SK-N-SH (cell line): ENCODE measurements around the gene CRYBG3. TPM values are rescaled to one million over a fixed set of nuclear protein-coding genes. Genes with fewer than 3 reads are reported as not detected.

Experiments used
- CTCF ChIA-PET: fragments of 300-600, 350-600 bp; formaldehyde crosslinking; extraction: SDS; loops from one replicate; lab custom pipeline; 2021; lab: Yijun Ruan, JAX
- POLR2A ChIA-PET: fragments of 350-600 bp; sonication (Branson Sonifier 250); formaldehyde crosslinking; extraction: SDS; loops from one replicate; lab custom pipeline; 2020; ENCODE audit warnings: antibody characterized with exemption, inconsistent platforms; lab: Yijun Ruan, JAX
- DNase-seq: peaks from one replicate; pipeline ENCODE4 v3.0.0; 2012
- H2AFZ ChIP-seq: fragments of 200-600 bp; sonication (generic); 2 replicates; pipeline ENCODE4 v1.8.1; 2016; ENCODE audit warnings: antibody characterized with exemption, mild to moderate bottlenecking, low read depth
- H3F3A ChIP-seq: fragments of 200-600 bp; sonication (generic); replicated peaks from 2 replicates; pipeline ENCODE3; 2016; ENCODE audit warnings: antibody characterized with exemption, mild to moderate bottlenecking; ENCODE audit not compliant: insufficient read depth
- H3K27ac ChIP-seq, 2 experiments: fragments of 200-500 bp in 1 of 2; fragments of 200-600 bp in 1 of 2; sonication (Bioruptor generic) in 1 of 2; sonication (generic), shearing (Covaris generic) in 1 of 2; 2 replicates each; pipeline versions ENCODE4 v1.5.1 to v1.6.1; 2014 to 2016; ENCODE audit warnings: low read depth in 2 of 2, inconsistent platforms in 1 of 2, low read length in 1 of 2, mild to moderate bottlenecking in 1 of 2, mixed read lengths in 1 of 2
- H3K27me3 ChIP-seq: fragments of 200-600 bp; sonication (generic), shearing (Covaris generic); 2 replicates; pipeline ENCODE4 v1.6.1; 2016; ENCODE audit warnings: mixed run types; ENCODE audit not compliant: insufficient read depth
- H3K36me3 ChIP-seq, 2 experiments: fragments of 200-500 bp in 1 of 2; fragments of 200-600 bp in 1 of 2; sonication (Bioruptor generic) in 1 of 2; sonication (generic) in 1 of 2; replicated peaks in 1 of 2; 2 replicates each; pipeline versions ENCODE3 to v1.5.1; 2014 to 2016; ENCODE audit warnings: low read length in 1 of 2, mild to moderate bottlenecking in 1 of 2; ENCODE audit not compliant: insufficient read depth in 2 of 2, control insufficient read depth in 1 of 2
- H3K4me1 ChIP-seq, 2 experiments: fragments of 200-500 bp in 1 of 2; fragments of 200-600 bp in 1 of 2; sonication (Bioruptor generic) in 1 of 2; sonication (generic), shearing (Covaris generic) in 1 of 2; 2 replicates each; pipeline versions ENCODE4 v1.5.1 to v1.6.1; 2014 to 2016; ENCODE audit warnings: low read depth in 1 of 2, low read length in 1 of 2, mixed run types in 1 of 2; ENCODE audit not compliant: insufficient read depth in 2 of 2, control insufficient read depth in 1 of 2
- H3K4me2 ChIP-seq: fragments of 200-600 bp; sonication (generic), shearing (Covaris generic); 2 replicates; pipeline ENCODE4 v1.6.1; 2017; ENCODE audit warnings: mixed run types
- H3K4me3 ChIP-seq, 2 experiments: fragments of 200-500 bp in 1 of 2; fragments of 200-600 bp in 1 of 2; sonication (Bioruptor generic) in 1 of 2; sonication (generic), shearing (Covaris generic) in 1 of 2; 2 replicates each; pipeline versions ENCODE4 v1.5.1 to v1.8.1; 2014 to 2016; ENCODE audit warnings: low read depth in 2 of 2, inconsistent platforms in 1 of 2, low read length in 1 of 2, mild to moderate bottlenecking in 1 of 2, mixed read lengths in 1 of 2, moderate library complexity in 1 of 2
- H3K79me2 ChIP-seq: fragments of 200-600 bp; sonication (generic); 2 replicates; pipeline ENCODE4 v1.8.1; 2017; ENCODE audit warnings: mild to moderate bottlenecking; ENCODE audit not compliant: insufficient read depth
- H3K9ac ChIP-seq: fragments of 200-600 bp; sonication (generic); 2 replicates; pipeline ENCODE4 v1.6.1; 2017; ENCODE audit warnings: mixed run types
- H3K9me2 ChIP-seq: fragments of 200-600 bp; sonication (generic); 2 replicates; pipeline ENCODE4 v1.6.1; 2017; ENCODE audit warnings: mixed run types
- H3K9me3 ChIP-seq: fragments of 200-600 bp; sonication (generic); 2 replicates; pipeline ENCODE4 v1.6.1; 2017; ENCODE audit warnings: mixed run types, mild to moderate bottlenecking, moderate library complexity
- H4K20me1 ChIP-seq: fragments of 200-600 bp; sonication (generic); 2 replicates; pipeline ENCODE4 v1.6.1; 2017; ENCODE audit warnings: mild to moderate bottlenecking, mixed run types; ENCODE audit not compliant: insufficient read depth
- ELF1 ChIP-seq: IDR thresholded peaks from 2 replicates; pipeline ENCODE4 v1.4.0; 2012
- FOSL2 ChIP-seq: IDR thresholded peaks from 2 replicates; pipeline ENCODE4 v1.4.0; 2012; ENCODE audit warnings: low read depth, mild to moderate bottlenecking, moderate library complexity, borderline replicate concordance
- FOXJ3 ChIP-seq: sonication (generic); formaldehyde crosslinking; IDR thresholded peaks from 2 replicates; pipeline ENCODE4 v1.5.1; 2020; ENCODE audit warnings: mild to moderate bottlenecking, missing genetic modification reagents
- GABPA ChIP-seq: IDR thresholded peaks from 2 replicates; pipeline ENCODE4 v1.4.0; 2012; ENCODE audit warnings: low read depth, mild to moderate bottlenecking
- MEF2A ChIP-seq: IDR thresholded peaks from 2 replicates; pipeline ENCODE4 v1.4.0; 2012; ENCODE audit warnings: low read depth, borderline replicate concordance
- POLR2AphosphoS5 ChIP-seq: IDR thresholded peaks from 2 replicates; pipeline ENCODE4 v1.6.1; 2012; ENCODE audit warnings: low read depth, low read length
- RCOR1 ChIP-seq: fragments of 150-350 bp; IDR thresholded peaks from 2 replicates; pipeline ENCODE4 v1.6.1; 2017; ENCODE audit warnings: antibody characterized with exemption, low read length
- REST ChIP-seq: IDR thresholded peaks from 2 replicates; pipeline ENCODE4 v1.6.1; 2012; ENCODE audit warnings: mild to moderate bottlenecking, low read depth, low read length, moderate library complexity
- RXRA ChIP-seq: IDR thresholded peaks from 2 replicates; pipeline ENCODE4 v1.4.0; 2012; ENCODE audit warnings: low read depth, mild to moderate bottlenecking, borderline replicate concordance
- SMC3 ChIP-seq: IDR thresholded peaks from 2 replicates; pipeline ENCODE4 v1.6.1; 2012; ENCODE audit warnings: low read depth, low read length, improper control_type of control experiment
- TAF1 ChIP-seq: IDR thresholded peaks from 2 replicates; pipeline ENCODE4 v1.6.1; 2012; ENCODE audit warnings: low read depth, mild to moderate bottlenecking, low read length, moderate library complexity, borderline replicate concordance
- TEAD4 ChIP-seq: IDR thresholded peaks from 2 replicates; pipeline ENCODE4 v1.4.0; 2012; ENCODE audit warnings: mild to moderate bottlenecking, borderline replicate concordance; ENCODE audit not compliant: insufficient read depth
- WGBS: methylation state at CpG from one replicate; pipeline ENCODE4 v1.1.6; 2017; ENCODE audit warnings: low lambda C conversion rate; 5-methylcytosine and 5-hydroxymethylcytosine counted together
- polyA plus RNA-seq, 3 experiments: library from polyadenylated mRNA; depleted of rRNA; stranded (reverse); fragments of >200 nt; gene quantifications; 2 replicates each; pipeline ENCODE4 v1.2.3, GENCODE V29; 2012
- TF ChIP-seq, protein P1 (sequence below): IDR thresholded peaks from 2 replicates; pipeline ENCODE4 v1.4.0; 2012; ENCODE audit warnings: low read depth, borderline replicate concordance

The CRYBG3 gene
- polyA plus RNA-seq, 1 of the 3 experiments (the other 2 are of a cell fraction): 2.4 TPM

DNA sequence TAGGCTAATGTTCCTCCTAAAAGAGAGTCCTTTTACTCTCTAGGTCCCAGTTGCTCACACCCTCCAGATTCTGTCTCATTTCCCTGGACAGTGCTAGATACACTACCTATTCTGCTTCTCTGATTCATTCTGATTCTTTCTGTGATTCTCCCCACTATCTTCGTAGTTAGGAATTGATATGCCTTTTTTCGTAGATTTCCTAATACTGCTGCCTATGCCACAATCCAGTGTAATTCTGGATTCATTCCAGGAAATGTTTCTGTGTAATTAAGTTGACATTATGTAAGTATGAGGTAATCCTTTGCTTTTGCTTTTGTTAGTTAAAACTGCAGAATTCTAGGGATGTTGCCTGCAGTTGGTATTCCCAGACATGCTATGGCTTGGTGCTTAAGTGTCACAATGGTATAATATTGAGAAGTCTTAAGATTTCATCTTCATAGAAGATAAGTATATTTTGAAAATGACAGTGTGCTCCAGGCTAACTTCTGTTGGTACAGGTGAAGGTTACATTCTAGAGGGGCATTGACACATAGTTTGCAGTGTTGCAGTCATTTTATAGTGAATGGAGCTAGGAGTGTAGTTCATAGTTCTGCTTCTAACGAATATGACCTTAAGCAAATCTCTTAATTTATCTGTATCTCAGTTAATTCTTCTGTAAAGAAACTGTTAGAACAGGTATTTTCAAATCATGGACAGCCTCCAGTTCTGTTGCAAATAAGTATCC, 96.2 kb downstream of the CRYBG3 start:
- Histone ChIP-seq H3F3A (no peaks in the 10 kb centered on the region), H3K27ac (no peak overlapping the region), H3K36me3 (peaks cover 12 to 37% of the 10 kb centered on the region in 2 experiments), H2AFZ (no peak overlapping the region), H3K4me3 (no peak overlapping the region), H3K27me3 (no peaks in the 10 kb centered on the region), H3K4me2 (no peak overlapping the region), H3K9ac (no peak overlapping the region), H3K79me2 (no peaks in the 10 kb centered on the region), H3K9me3 (no peaks in the 10 kb centered on the region), H3K4me1 (peaks cover 0 to 6% of the 10 kb centered on the region in 2 experiments; a peak in 2 of 4 replicates), H4K20me1 (no peaks in the 10 kb centered on the region), H3K9me2 (no peaks in the 10 kb centered on the region)
- CTCF ChIA-PET: no interaction called here
- POLR2A ChIA-PET: no interaction called here
- 71% methylated on average over 3 of the region's 3 CpGs for WGBS
- DNase-seq: no peak
- TF ChIP-seq SMC3 (no peak), REST (no peak), MEF2A (no peak), POLR2AphosphoS5 (no peak), RXRA (no peak), ELF1 (no peak), FOSL2 (no peak), RCOR1 (no peak), TAF1 (no peak), GABPA (no peak), FOXJ3 (CRISPR knock-in tag) (no peak), TEAD4 (no peak)
- TF ChIP-seq, protein P1, sequence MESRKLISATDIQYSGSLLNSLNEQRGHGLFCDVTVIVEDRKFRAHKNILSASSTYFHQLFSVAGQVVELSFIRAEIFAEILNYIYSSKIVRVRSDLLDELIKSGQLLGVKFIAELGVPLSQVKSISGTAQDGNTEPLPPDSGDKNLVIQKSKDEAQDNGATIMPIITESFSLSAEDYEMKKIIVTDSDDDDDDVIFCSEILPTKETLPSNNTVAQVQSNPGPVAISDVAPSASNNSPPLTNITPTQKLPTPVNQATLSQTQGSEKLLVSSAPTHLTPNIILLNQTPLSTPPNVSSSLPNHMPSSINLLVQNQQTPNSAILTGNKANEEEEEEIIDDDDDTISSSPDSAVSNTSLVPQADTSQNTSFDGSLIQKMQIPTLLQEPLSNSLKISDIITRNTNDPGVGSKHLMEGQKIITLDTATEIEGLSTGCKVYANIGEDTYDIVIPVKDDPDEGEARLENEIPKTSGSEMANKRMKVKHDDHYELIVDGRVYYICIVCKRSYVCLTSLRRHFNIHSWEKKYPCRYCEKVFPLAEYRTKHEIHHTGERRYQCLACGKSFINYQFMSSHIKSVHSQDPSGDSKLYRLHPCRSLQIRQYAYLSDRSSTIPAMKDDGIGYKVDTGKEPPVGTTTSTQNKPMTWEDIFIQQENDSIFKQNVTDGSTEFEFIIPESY: no peak
